Neural progenitor cell (in vitro differentiated cells): ENCODE measurements around the gene CALHM2. TPM values are rescaled to one million over a fixed set of nuclear protein-coding genes. Genes with fewer than 3 reads are reported as not detected.

Source experiments
- DNase-seq: peaks from one replicate; pipeline ENCODE4 v3.0.0-alpha.2; 2016; ENCODE audit warnings: low spot score
- H2AFZ ChIP-seq: fragments of 200-600 bp; sonication (generic); replicated peaks from 2 replicates; pipeline ENCODE4 v1.6.1; 2016; ENCODE audit warnings: antibody characterized with exemption
- H3F3A ChIP-seq: fragments of 200-600 bp; sonication (generic); 2 replicates; pipeline ENCODE4 v1.6.1; 2016; ENCODE audit warnings: antibody characterized with exemption, low read depth
- H3K27ac ChIP-seq: fragments of 200-600 bp; sonication (generic); 2 replicates; pipeline ENCODE4 v1.5.1; 2016; ENCODE audit warnings: mild to moderate bottlenecking
- H3K27me3 ChIP-seq: fragments of 200-600 bp; sonication (generic); 2 replicates; pipeline ENCODE4 v1.6.1; 2016; ENCODE audit warnings: mild to moderate bottlenecking, moderate library complexity
- H3K36me3 ChIP-seq: fragments of 200-600 bp; sonication (generic); 2 replicates; pipeline ENCODE4 v1.5.1; 2016
- H3K4me1 ChIP-seq: fragments of 200-600 bp; sonication (generic); 2 replicates; pipeline ENCODE4 v1.6.1; 2016; ENCODE audit warnings: mixed run types
- H3K4me2 ChIP-seq: fragments of 200-600 bp; sonication (generic); 2 replicates; pipeline ENCODE4 v1.6.1; 2016
- H3K4me3 ChIP-seq: fragments of 200-600 bp; sonication (generic); 2 replicates; pipeline ENCODE4 v1.5.1; 2016
- H3K79me2 ChIP-seq: fragments of 200-600 bp; sonication (generic); 2 replicates; pipeline ENCODE4 v1.6.1; 2016; ENCODE audit warnings: low read depth
- H3K9ac ChIP-seq: fragments of 200-600 bp; sonication (generic); 2 replicates; pipeline ENCODE4 v1.6.1; 2016
- H3K9me3 ChIP-seq: fragments of 200-600 bp; sonication (generic); 2 replicates; pipeline ENCODE4 v1.5.1; 2016; ENCODE audit warnings: low read depth
- H4K20me1 ChIP-seq: fragments of 200-600 bp; sonication (generic); 2 replicates; pipeline ENCODE4 v1.6.1; 2016; ENCODE audit warnings: low read depth
- H3K27ac Mint-ChIP-seq: 3 replicates; pipeline ENCODE4 v1.8.0; 2021; ENCODE audit warnings: mixed read lengths
- H3K27me3 Mint-ChIP-seq: 2 replicates; pipeline ENCODE4 v1.8.0; 2022; ENCODE audit warnings: low read depth, mild to moderate bottlenecking, inconsistent platforms, moderate library complexity, mixed read lengths; ENCODE audit not compliant: insufficient read depth
- H3K36me3 Mint-ChIP-seq: 3 replicates; pipeline ENCODE4 v1.8.0; 2021; ENCODE audit warnings: mixed read lengths
- H3K4me1 Mint-ChIP-seq: 3 replicates; pipeline ENCODE4 v1.8.0; 2021; ENCODE audit warnings: mixed read lengths
- H3K4me3 Mint-ChIP-seq: 3 replicates; pipeline ENCODE4 v1.8.0; 2021; ENCODE audit warnings: mild to moderate bottlenecking, moderate library complexity, mixed read lengths
- H3K9me3 Mint-ChIP-seq: 3 replicates; pipeline ENCODE4 v1.8.0; 2020; ENCODE audit warnings: mixed read lengths
- CTCF ChIP-seq: fragments of 200-600 bp; sonication (generic); IDR thresholded peaks from 2 replicates; pipeline ENCODE4 v1.5.1; 2017; ENCODE audit warnings: antibody characterized with exemption, mild to moderate bottlenecking
- EZH2 ChIP-seq: fragments of 200-600 bp; sonication (generic); IDR thresholded peaks from 2 replicates; pipeline ENCODE4 v1.6.1; 2017; ENCODE audit warnings: antibody characterized with exemption, mild to moderate bottlenecking, moderate library complexity
- EZH2phosphoT487 ChIP-seq: fragments of 200-600 bp; sonication (generic); IDR thresholded peaks from 2 replicates; pipeline ENCODE4 v1.6.1; 2017; ENCODE audit warnings: antibody characterized with exemption
- total RNA-seq: library from RNA; depleted of rRNA; stranded (reverse); fragments of >200 nt; gene quantifications from 2 replicates; pipeline ENCODE4 v1.2.3, GENCODE V29; 2015; ENCODE audit warnings: low replicate concordance

The CALHM2 gene
- total RNA-seq, 1 donor from 2014 or later, result not detected

DNA sequence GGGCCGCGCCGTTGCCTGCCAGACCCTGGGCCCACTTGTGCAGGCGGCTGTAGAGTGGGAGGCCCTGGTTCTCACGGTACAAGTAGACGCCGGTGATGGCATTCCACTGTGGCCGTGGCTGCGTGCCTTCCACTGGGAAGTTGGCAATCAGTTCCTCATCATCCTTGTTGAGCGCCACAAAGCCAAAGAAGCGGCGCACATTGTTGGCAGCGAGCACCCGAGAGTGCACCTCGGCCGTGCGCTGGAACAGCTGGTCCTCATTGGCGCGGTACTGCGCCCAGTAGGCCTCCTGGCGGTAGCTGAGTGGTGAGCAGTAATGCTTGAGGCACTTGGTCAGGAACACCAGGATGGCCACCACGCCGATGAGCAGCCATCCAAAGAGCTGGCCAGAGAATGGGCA lies 5.0 kb downstream of the CALHM2 start:
- Histone ChIP-seq H2AFZ (no peak overlapping the region), H3F3A (no peaks in the 10 kb centered on the region), H3K36me3 (no peaks in the 10 kb centered on the region), H3K27me3 (no peaks in the 10 kb centered on the region), H3K4me3 (no peak overlapping the region), H3K9me3 (no peaks in the 10 kb centered on the region), H3K79me2 (no peaks in the 10 kb centered on the region), H3K4me1 (peaks cover 3% of the 10 kb centered on the region), H3K4me2 (no peak overlapping the region), H4K20me1 (no peaks in the 10 kb centered on the region), H3K9ac (no peak overlapping the region), H3K27ac (no peak overlapping the region)
- no peak overlapping the region for H3K27ac Mint-ChIP-seq
- no peak overlapping the region for H3K4me3 Mint-ChIP-seq
- H3K4me1 Mint-ChIP-seq, result no peaks in the 10 kb centered on the region
- H3K27me3 Mint-ChIP-seq, result peaks cover 12% of the 10 kb centered on the region
- TF ChIP-seq EZH2phosphoT487 (no peak), CTCF (no peak), EZH2 (no peak)
- no peaks in the 10 kb centered on the region for H3K9me3 Mint-ChIP-seq
- no peak for DNase-seq
- H3K36me3 Mint-ChIP-seq, result peaks cover 20% of the 10 kb centered on the region

DNA sequence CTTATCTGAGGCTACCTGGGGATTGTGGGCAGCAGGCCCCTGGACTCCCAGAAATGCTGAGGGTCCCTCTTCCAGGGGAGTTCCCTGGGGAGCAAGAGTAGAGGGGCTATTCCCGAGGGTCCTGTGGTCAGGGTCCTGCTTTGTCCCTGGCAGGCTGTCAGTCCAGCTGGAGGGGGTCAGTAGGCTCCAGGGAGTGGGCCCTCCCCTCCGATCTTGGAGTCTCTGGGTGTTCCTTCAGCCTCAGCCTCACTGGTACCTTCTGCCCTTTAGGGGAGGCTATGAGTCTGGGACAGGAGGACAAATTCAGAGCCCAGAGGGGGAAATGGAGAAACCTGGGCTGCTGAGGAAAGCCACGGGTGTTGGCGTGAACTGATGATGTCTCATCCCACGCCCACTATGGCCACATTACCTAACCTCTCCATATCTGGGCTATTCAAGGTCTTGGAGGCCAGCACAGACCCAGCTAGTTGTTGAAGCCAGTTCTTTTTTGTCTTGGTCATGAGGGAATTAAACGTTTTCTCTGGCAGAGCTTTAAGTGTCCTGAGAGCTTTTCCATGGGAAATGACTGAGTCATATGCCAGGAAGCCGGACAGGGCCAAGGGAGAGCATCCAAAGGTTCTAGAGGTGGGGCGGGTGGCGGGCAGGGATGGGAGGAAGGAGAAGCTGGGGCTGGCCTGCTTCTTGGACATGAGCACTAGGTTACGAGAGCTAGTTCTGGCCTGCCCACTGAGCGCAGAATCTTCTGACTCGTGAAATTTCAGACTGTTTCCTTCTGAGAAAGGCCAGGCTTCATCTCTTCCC lies 6.2 kb downstream of the CALHM2 start:
- Mint-ChIP-seq H3K27ac (no peak overlapping the region), H3K27me3 (peaks cover 10% of the 10 kb centered on the region), H3K36me3 (peaks cover 23% of the 10 kb centered on the region), H3K9me3 (no peaks in the 10 kb centered on the region), H3K4me3 (no peak overlapping the region), H3K4me1 (no peaks in the 10 kb centered on the region)
- no peaks in the 10 kb centered on the region for H3K4me1 ChIP-seq
- H2AFZ ChIP-seq, result no peak overlapping the region
- H3K9ac ChIP-seq, result no peak overlapping the region
- H3K4me3 ChIP-seq, result no peak overlapping the region
- DNase-seq, result no peak
- H3K9me3 ChIP-seq, result no peaks in the 10 kb centered on the region
- no peak overlapping the region for H3K4me2 ChIP-seq
- no peaks in the 10 kb centered on the region for H3K27me3 ChIP-seq
- H3K27ac ChIP-seq, result no peak overlapping the region
- no peaks in the 10 kb centered on the region for H3K79me2 ChIP-seq
- TF ChIP-seq CTCF (no peak), EZH2 (no peak), EZH2phosphoT487 (no peak)
- no peaks in the 10 kb centered on the region for H4K20me1 ChIP-seq
- H3F3A ChIP-seq, result no peaks in the 10 kb centered on the region
- H3K36me3 ChIP-seq, result no peaks in the 10 kb centered on the region

DNA sequence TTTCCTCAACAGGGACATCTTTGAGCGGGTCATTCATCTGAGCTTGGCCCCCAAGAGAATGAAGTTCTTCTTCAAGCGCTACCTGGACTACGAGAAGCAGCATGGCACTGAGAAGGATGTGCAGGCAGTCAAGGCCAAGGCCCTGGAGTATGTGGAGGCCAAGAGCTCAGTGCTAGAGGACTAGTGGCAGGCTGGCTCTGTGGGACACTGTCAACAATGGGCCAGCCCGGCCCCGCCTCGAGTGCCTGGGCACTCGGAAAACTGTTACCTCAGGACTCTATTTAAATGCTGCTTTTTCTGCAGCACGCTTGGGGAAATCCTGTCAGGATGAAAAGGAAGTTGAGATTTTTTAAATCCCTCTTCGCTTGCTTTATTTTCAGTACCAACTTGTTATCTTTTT lies 6.8 kb downstream of the CALHM2 start:
- Histone ChIP-seq H4K20me1 (no peaks in the 10 kb centered on the region), H2AFZ (no peak overlapping the region), H3K9me3 (no peaks in the 10 kb centered on the region), H3K27ac (no peak overlapping the region), H3K4me3 (no peak overlapping the region), H3K9ac (no peak overlapping the region), H3K27me3 (no peaks in the 10 kb centered on the region), H3K4me1 (no peaks in the 10 kb centered on the region), H3K4me2 (no peak overlapping the region), H3K36me3 (no peaks in the 10 kb centered on the region), H3K79me2 (no peaks in the 10 kb centered on the region), H3F3A (no peaks in the 10 kb centered on the region)
- peaks cover 23% of the 10 kb centered on the region for H3K36me3 Mint-ChIP-seq
- H3K27me3 Mint-ChIP-seq, result peaks cover 7% of the 10 kb centered on the region
- no peak for TF ChIP-seq EZH2
- TF ChIP-seq EZH2phosphoT487, result no peak
- TF ChIP-seq CTCF, result no peak
- H3K27ac Mint-ChIP-seq, result no peak overlapping the region
- H3K9me3 Mint-ChIP-seq, result no peaks in the 10 kb centered on the region
- H3K4me3 Mint-ChIP-seq, result no peak overlapping the region
- H3K4me1 Mint-ChIP-seq, result no peaks in the 10 kb centered on the region
- DNase-seq, result no peak
